ENCODE measurements around the gene ABCB1.

ABCB1 gene

GRCh38 chr7:87512906-87513305 is 87.8 kb downstream of the ABCB1 start:
- TF ChIP-seq ZNF274 (IDR thresholded peaks at IDR 0.05; ENCODE audit: low read depth, low read length) = no peak
- no peak overlapping the region for H3K4me3 ChIP-seq (ENCODE audit: low read length)

- H3K4me3 ChIP-seq (ENCODE audit: low read length) = no peak overlapping the region
- TF ChIP-seq ZNF274 (IDR thresholded peaks at IDR 0.05; ENCODE audit: low read depth, low read length) = no peak
Measured at GRCh38 chr7:87511510-87511909, 89.2 kb downstream of the ABCB1 start.

GRCh38 chr7:87510411-87510875 is 90.2 kb downstream of the ABCB1 start:
- TF ChIP-seq ZNF274 (IDR thresholded peaks at IDR 0.05; ENCODE audit: low read depth, low read length) = no peak
- no peak overlapping the region for H3K4me3 ChIP-seq (ENCODE audit: low read length)

- H3K4me3 ChIP-seq (ENCODE audit: low read length) = no peak overlapping the region
- TF ChIP-seq ZNF274 (IDR thresholded peaks at IDR 0.05; ENCODE audit: low read depth, low read length) = no peak
Measured at GRCh38 chr7:87507446-87507845, 93.2 kb downstream of the ABCB1 start.

- no peak for TF ChIP-seq ZNF274 (IDR thresholded peaks at IDR 0.05; ENCODE audit: low read depth, low read length)
Measured at GRCh38 chr7:87506246-87507180, 94.2 kb downstream of the ABCB1 start.

GRCh38 chr7:87505557-87506245 is 95.0 kb downstream of the ABCB1 start:
- no peak overlapping the region for H3K4me3 ChIP-seq (ENCODE audit: low read length)
- no peak for TF ChIP-seq ZNF274 (IDR thresholded peaks at IDR 0.05; ENCODE audit: low read depth, low read length)

More at GRCh38 chr7:87506246-87507180, 94.2 kb downstream of the ABCB1 start:
- no peak overlapping the region for H3K4me3 ChIP-seq (ENCODE audit: low read length)

- no peak for TF ChIP-seq ZNF274 (IDR thresholded peaks at IDR 0.05; ENCODE audit: low read depth, low read length)
- H3K4me3 ChIP-seq (ENCODE audit: low read length) = no peak overlapping the region
Measured at GRCh38 chr7:87505122-87505521, 95.6 kb downstream of the ABCB1 start.

GRCh38 chr7:87499494-87499893 is 101.2 kb downstream of the ABCB1 start:
- TF ChIP-seq ZNF274 (IDR thresholded peaks at IDR 0.05; ENCODE audit: low read depth, low read length) = no peak
- H3K4me3 ChIP-seq (ENCODE audit: low read length) = no peak overlapping the region

GRCh38 chr7:87498893-87499292 is 101.8 kb downstream of the ABCB1 start:
- H3K4me3 ChIP-seq (ENCODE audit: low read length) = no peak overlapping the region
- no peak for TF ChIP-seq ZNF274 (IDR thresholded peaks at IDR 0.05; ENCODE audit: low read depth, low read length)

- no peak for TF ChIP-seq ZNF274 (IDR thresholded peaks at IDR 0.05; ENCODE audit: low read depth, low read length)
- no peak overlapping the region for H3K4me3 ChIP-seq (ENCODE audit: low read length)
Measured at GRCh38 chr7:87497482-87497881, 103.2 kb downstream of the ABCB1 start.

GRCh38 chr7:87495366-87495765 is 105.3 kb downstream of the ABCB1 start:
- H3K4me3 ChIP-seq (ENCODE audit: low read length) = no peak overlapping the region
- no peak for TF ChIP-seq ZNF274 (IDR thresholded peaks at IDR 0.05; ENCODE audit: low read depth, low read length)

GRCh38 chr7:87494454-87494853 is 106.2 kb downstream of the ABCB1 start:
- H3K4me3 ChIP-seq (ENCODE audit: low read length) = no peak overlapping the region
- no peak for TF ChIP-seq ZNF274 (IDR thresholded peaks at IDR 0.05; ENCODE audit: low read depth, low read length)

- no peak overlapping the region for H3K4me3 ChIP-seq (ENCODE audit: low read length)
- no peak for TF ChIP-seq ZNF274 (IDR thresholded peaks at IDR 0.05; ENCODE audit: low read depth, low read length)
Measured at GRCh38 chr7:87483131-87483530, 117.6 kb downstream of the ABCB1 start.

- no peak for TF ChIP-seq ZNF274 (IDR thresholded peaks at IDR 0.05; ENCODE audit: low read depth, low read length)
- H3K4me3 ChIP-seq (ENCODE audit: low read length) = no peak overlapping the region
Measured at GRCh38 chr7:87482115-87482514, 118.6 kb downstream of the ABCB1 start.

- no peak for TF ChIP-seq ZNF274 (IDR thresholded peaks at IDR 0.05; ENCODE audit: low read depth, low read length)
- no peak overlapping the region for H3K4me3 ChIP-seq (ENCODE audit: low read length)
Measured at GRCh38 chr7:87480386-87480785, 120.3 kb downstream of the ABCB1 start.
